ENCODE results near the gene ENTHD1. TPM values are rescaled to one million over a fixed set of nuclear protein-coding genes. Genes with fewer than 3 reads are reported as not detected.

The ENTHD1 gene
- total and polyA plus RNA-seq, 9 of the 15 experiments (the other 6 are each of a cell fraction or from before 2014, with no cell fraction given) = 0.13 to 0.98 (median 0.35) TPM

GRCh38 chr22:39936523-39937145, 43.1 kb upstream of the ENTHD1 start (continued):
- TF ChIP-seq HMBOX1 (IDR thresholded peaks at IDR 0.05) (peak; percentile 22; the same call in 1 of the 2 replicates), CBX1 (IDR thresholded peaks at IDR 0.05; ENCODE audit: low read depth) (no peak), FOS (IDR thresholded peaks at IDR 0.05; ENCODE audit: extremely low read depth, insufficient read length) (no peak), ZBTB1 (CRISPR knock-in tag; IDR thresholded peaks at IDR 0.05; ENCODE audit: borderline replicate concordance, low read depth) (no peak), SMARCB1 (IDR thresholded peaks at IDR 0.05; ENCODE audit: insufficient read length, low read depth) (no peak), SMAD4 (CRISPR knock-in tag; conservative IDR thresholded peaks at IDR 0.05) (peak; percentile 56), ESRRA (IDR thresholded peaks at IDR 0.05; ENCODE audit: borderline replicate concordance, low read depth) (no peak), NFE2L1 (tag; IDR thresholded peaks at IDR 0.05; ENCODE audit: borderline replicate concordance, low read depth) (no peak), CTBP1 (IDR thresholded peaks at IDR 0.05; ENCODE audit: borderline replicate concordance) (no peak), SMARCC2 (IDR thresholded peaks at IDR 0.05; ENCODE audit: low read depth) (no peak), ZKSCAN1 (IDR thresholded peaks at IDR 0.05; ENCODE audit: low read depth, low read length) (no peak), ZNF408 (CRISPR knock-in tag; IDR thresholded peaks at IDR 0.05; ENCODE audit: low read depth) (no peak), MYC (IDR thresholded peaks at IDR 0.05; ENCODE audit: low read depth, low read length) (no peak), MYC (CRISPR knock-in tag; IDR thresholded peaks at IDR 0.05; ENCODE audit: borderline replicate concordance, low read depth) (no peak), GTF2F1 (IDR thresholded peaks at IDR 0.05; ENCODE audit: low read depth, low read length) (no peak)
- TF ChIP-seq, protein P1, sequence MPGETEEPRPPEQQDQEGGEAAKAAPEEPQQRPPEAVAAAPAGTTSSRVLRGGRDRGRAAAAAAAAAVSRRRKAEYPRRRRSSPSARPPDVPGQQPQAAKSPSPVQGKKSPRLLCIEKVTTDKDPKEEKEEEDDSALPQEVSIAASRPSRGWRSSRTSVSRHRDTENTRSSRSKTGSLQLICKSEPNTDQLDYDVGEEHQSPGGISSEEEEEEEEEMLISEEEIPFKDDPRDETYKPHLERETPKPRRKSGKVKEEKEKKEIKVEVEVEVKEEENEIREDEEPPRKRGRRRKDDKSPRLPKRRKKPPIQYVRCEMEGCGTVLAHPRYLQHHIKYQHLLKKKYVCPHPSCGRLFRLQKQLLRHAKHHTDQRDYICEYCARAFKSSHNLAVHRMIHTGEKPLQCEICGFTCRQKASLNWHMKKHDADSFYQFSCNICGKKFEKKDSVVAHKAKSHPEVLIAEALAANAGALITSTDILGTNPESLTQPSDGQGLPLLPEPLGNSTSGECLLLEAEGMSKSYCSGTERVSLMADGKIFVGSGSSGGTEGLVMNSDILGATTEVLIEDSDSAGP (CRISPR knock-in tag; IDR thresholded peaks at IDR 0.05) = no peak
- TF ChIP-seq, protein P2, sequence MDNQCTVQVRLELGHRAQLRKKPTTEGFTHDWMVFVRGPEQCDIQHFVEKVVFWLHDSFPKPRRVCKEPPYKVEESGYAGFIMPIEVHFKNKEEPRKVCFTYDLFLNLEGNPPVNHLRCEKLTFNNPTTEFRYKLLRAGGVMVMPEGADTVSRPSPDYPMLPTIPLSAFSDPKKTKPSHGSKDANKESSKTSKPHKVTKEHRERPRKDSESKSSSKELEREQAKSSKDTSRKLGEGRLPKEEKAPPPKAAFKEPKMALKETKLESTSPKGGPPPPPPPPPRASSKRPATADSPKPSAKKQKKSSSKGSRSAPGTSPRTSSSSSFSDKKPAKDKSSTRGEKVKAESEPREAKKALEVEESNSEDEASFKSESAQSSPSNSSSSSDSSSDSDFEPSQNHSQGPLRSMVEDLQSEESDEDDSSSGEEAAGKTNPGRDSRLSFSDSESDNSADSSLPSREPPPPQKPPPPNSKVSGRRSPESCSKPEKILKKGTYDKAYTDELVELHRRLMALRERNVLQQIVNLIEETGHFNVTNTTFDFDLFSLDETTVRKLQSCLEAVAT (IDR thresholded peaks at IDR 0.05) = no peak

All from K562 (cell line).